Measurements from ENCODE around the gene SSPN. TPM values are rescaled to one million over a fixed set of nuclear protein-coding genes. Genes with fewer than 3 reads are reported as not detected.
A peak's percentile ranks its signal among the peaks of the same experiment; 100 is the strongest.

Gene SSPN
- total RNA-seq, 1 experiment from 2014 or later, result 37.1 TPM

- no peaks in the 10 kb centered on the region for H3K27me3 ChIP-seq (replicated peaks)
- H3K4me1 ChIP-seq (replicated peaks), result no peaks in the 10 kb centered on the region
- H3K4me3 ChIP-seq, result no peak overlapping the region
- no peaks in the 10 kb centered on the region for H3K36me3 ChIP-seq
- H3K27ac ChIP-seq, result no peak overlapping the region
- no peaks in the 10 kb centered on the region for H3K9me3 ChIP-seq (replicated peaks)
- no peak for DNase-seq (ENCODE audit: low read depth in 1 of 2, low spot score in 2 of 2)
Observed at GRCh38 chr12:26172539-26172938, 22.8 kb upstream of the SSPN start.

- Histone ChIP-seq H3K4me3 (no peak overlapping the region), H3K27ac (no peak overlapping the region), H3K36me3 (no peaks in the 10 kb centered on the region), H3K4me1 (replicated peaks) (no peaks in the 10 kb centered on the region), H3K27me3 (replicated peaks) (no peaks in the 10 kb centered on the region), H3K9me3 (replicated peaks) (no peaks in the 10 kb centered on the region)
- DNase-seq (ENCODE audit: low read depth in 1 of 2, low spot score in 2 of 2), result no peak
Observed at GRCh38 chr12:26172946-26173552, 22.3 kb upstream of the SSPN start.

GRCh38 chr12:26176725-26177124 is 18.6 kb upstream of the SSPN start:
- Histone ChIP-seq H3K9me3 (replicated peaks) (no peaks in the 10 kb centered on the region), H3K36me3 (no peaks in the 10 kb centered on the region), H3K27ac (no peak overlapping the region), H3K4me1 (replicated peaks) (no peaks in the 10 kb centered on the region), H3K4me3 (no peak overlapping the region), H3K27me3 (replicated peaks) (no peaks in the 10 kb centered on the region)
- DNase-seq (ENCODE audit: low read depth in 1 of 2, low spot score in 2 of 2), result no peak

GRCh38 chr12:26177283-26177682 is 18.1 kb upstream of the SSPN start:
- no peaks in the 10 kb centered on the region for H3K27me3 ChIP-seq (replicated peaks)
- H3K9me3 ChIP-seq (replicated peaks), result no peaks in the 10 kb centered on the region
- no peak overlapping the region for H3K4me3 ChIP-seq
- no peaks in the 10 kb centered on the region for H3K36me3 ChIP-seq
- no peak for DNase-seq (ENCODE audit: low read depth in 1 of 2, low spot score in 2 of 2)
- H3K4me1 ChIP-seq (replicated peaks), result no peaks in the 10 kb centered on the region
- H3K27ac ChIP-seq, result no peak overlapping the region

- peaks cover 8% of the 10 kb centered on the region for H3K4me1 ChIP-seq (replicated peaks)
- H3K9me3 ChIP-seq (replicated peaks), result no peaks in the 10 kb centered on the region
- no peak overlapping the region for H3K27ac ChIP-seq
- DNase-seq (ENCODE audit: low read depth in 1 of 2, low spot score in 2 of 2), result no peak
- H3K27me3 ChIP-seq (replicated peaks), result no peaks in the 10 kb centered on the region
- H3K36me3 ChIP-seq, result no peaks in the 10 kb centered on the region
- no peak overlapping the region for H3K4me3 ChIP-seq
Observed at GRCh38 chr12:26179826-26180225, 15.5 kb upstream of the SSPN start.

- no peak overlapping the region for H3K4me3 ChIP-seq
- no peak overlapping the region for H3K27ac ChIP-seq
- peaks cover 16% of the 10 kb centered on the region for H3K4me1 ChIP-seq (replicated peaks)
- H3K27me3 ChIP-seq (replicated peaks), result no peaks in the 10 kb centered on the region
- no peak for DNase-seq (ENCODE audit: low read depth in 1 of 2, low spot score in 2 of 2)
- H3K36me3 ChIP-seq, result no peaks in the 10 kb centered on the region
- H3K9me3 ChIP-seq (replicated peaks), result no peaks in the 10 kb centered on the region
Observed at GRCh38 chr12:26182377-26182776, 13.0 kb upstream of the SSPN start.

- Histone ChIP-seq H3K36me3 (no peaks in the 10 kb centered on the region), H3K27me3 (replicated peaks) (no peaks in the 10 kb centered on the region), H3K9me3 (replicated peaks) (no peaks in the 10 kb centered on the region), H3K27ac (no peak overlapping the region), H3K4me3 (no peak overlapping the region), H3K4me1 (replicated peaks) (peaks cover 29% of the 10 kb centered on the region)
- no peak for DNase-seq (ENCODE audit: low read depth in 1 of 2, low spot score in 2 of 2)
Observed at GRCh38 chr12:26185532-26186320, 9.6 kb upstream of the SSPN start.

- Histone ChIP-seq H3K36me3 (no peaks in the 10 kb centered on the region), H3K4me1 (replicated peaks) (peaks cover 29% of the 10 kb centered on the region), H3K4me3 (no peak overlapping the region), H3K27ac (no peak overlapping the region), H3K27me3 (replicated peaks) (no peaks in the 10 kb centered on the region), H3K9me3 (replicated peaks) (no peaks in the 10 kb centered on the region)
- no peak for DNase-seq (ENCODE audit: low read depth in 1 of 2, low spot score in 2 of 2)
Observed at GRCh38 chr12:26187014-26187798, 8.2 kb upstream of the SSPN start.

- H3K4me1 ChIP-seq (replicated peaks), result peaks cover 29% of the 10 kb centered on the region
- peak overlapping the region; percentile 4; the same call in 1 of the 2 replicates for H3K27ac ChIP-seq
- DNase-seq (ENCODE audit: low read depth in 1 of 2, low spot score in 2 of 2), result peak in 1 of 2 experiments; percentile 34
- no peaks in the 10 kb centered on the region for H3K27me3 ChIP-seq (replicated peaks)
- no peaks in the 10 kb centered on the region for H3K9me3 ChIP-seq (replicated peaks)
- H3K36me3 ChIP-seq, result no peaks in the 10 kb centered on the region
- no peak overlapping the region for H3K4me3 ChIP-seq
Observed at GRCh38 chr12:26188127-26188526, 7.2 kb upstream of the SSPN start.

GRCh38 chr12:26188641-26189040 is 6.7 kb upstream of the SSPN start:
- H3K9me3 ChIP-seq (replicated peaks), result no peaks in the 10 kb centered on the region
- DNase-seq (ENCODE audit: low read depth in 1 of 2, low spot score in 2 of 2), result no peak
- H3K27ac ChIP-seq, result peak overlapping the region; percentile 4; the same call in 1 of the 2 replicates
- no peaks in the 10 kb centered on the region for H3K27me3 ChIP-seq (replicated peaks)
- no peak overlapping the region for H3K4me3 ChIP-seq
- peaks cover 30% of the 10 kb centered on the region for H3K4me1 ChIP-seq (replicated peaks)
- H3K36me3 ChIP-seq, result no peaks in the 10 kb centered on the region

- H3K4me1 ChIP-seq (replicated peaks), result peaks cover 42% of the 10 kb centered on the region
- no peaks in the 10 kb centered on the region for H3K9me3 ChIP-seq (replicated peaks)
- DNase-seq (ENCODE audit: low read depth in 1 of 2, low spot score in 2 of 2), result no peak
- no peak overlapping the region for H3K4me3 ChIP-seq
- no peaks in the 10 kb centered on the region for H3K27me3 ChIP-seq (replicated peaks)
- H3K36me3 ChIP-seq, result no peaks in the 10 kb centered on the region
- H3K27ac ChIP-seq, result no peak overlapping the region
Observed at GRCh38 chr12:26192142-26192541, 3.2 kb upstream of the SSPN start.

GRCh38 chr12:26193539-26193938 is 1.8 kb upstream of the SSPN start:
- no peak overlapping the region for H3K4me3 ChIP-seq
- H3K27me3 ChIP-seq (replicated peaks), result no peaks in the 10 kb centered on the region
- H3K27ac ChIP-seq, result no peak overlapping the region

GRCh38 chr12:26195641-26196420 is 458 bp downstream of the SSPN start:
- peak; percentile 68 to 79 for DNase-seq (ENCODE audit: low read depth in 1 of 2, low spot score in 2 of 2)
- peak overlapping the region; percentile 51 for H3K4me3 ChIP-seq
- H3K27ac ChIP-seq, result peak overlapping the region; percentile 78
- no peaks in the 10 kb centered on the region for H3K27me3 ChIP-seq (replicated peaks)
- H3K9me3 ChIP-seq (replicated peaks), result no peaks in the 10 kb centered on the region
- H3K4me1 ChIP-seq (replicated peaks), result peaks cover 55% of the 10 kb centered on the region
- H3K36me3 ChIP-seq, result no peaks in the 10 kb centered on the region

More at GRCh38 chr12:26193539-26193938, 1.8 kb upstream of the SSPN start:
- Histone ChIP-seq H3K36me3 (no peaks in the 10 kb centered on the region), H3K9me3 (replicated peaks) (no peaks in the 10 kb centered on the region), H3K4me1 (replicated peaks) (peaks cover 46% of the 10 kb centered on the region)
- no peak for DNase-seq (ENCODE audit: low read depth in 1 of 2, low spot score in 2 of 2)
